ENCODE measurements around the gene PIN4.
A peak's percentile ranks its signal among the peaks of the same experiment; 100 is the strongest.
"Not testable (repeated sequence)": the region's sequence is repeated elsewhere in the genome, so short reads cannot be mapped to it uniquely, and the experiment has no call there.

Gene PIN4

DNA sequence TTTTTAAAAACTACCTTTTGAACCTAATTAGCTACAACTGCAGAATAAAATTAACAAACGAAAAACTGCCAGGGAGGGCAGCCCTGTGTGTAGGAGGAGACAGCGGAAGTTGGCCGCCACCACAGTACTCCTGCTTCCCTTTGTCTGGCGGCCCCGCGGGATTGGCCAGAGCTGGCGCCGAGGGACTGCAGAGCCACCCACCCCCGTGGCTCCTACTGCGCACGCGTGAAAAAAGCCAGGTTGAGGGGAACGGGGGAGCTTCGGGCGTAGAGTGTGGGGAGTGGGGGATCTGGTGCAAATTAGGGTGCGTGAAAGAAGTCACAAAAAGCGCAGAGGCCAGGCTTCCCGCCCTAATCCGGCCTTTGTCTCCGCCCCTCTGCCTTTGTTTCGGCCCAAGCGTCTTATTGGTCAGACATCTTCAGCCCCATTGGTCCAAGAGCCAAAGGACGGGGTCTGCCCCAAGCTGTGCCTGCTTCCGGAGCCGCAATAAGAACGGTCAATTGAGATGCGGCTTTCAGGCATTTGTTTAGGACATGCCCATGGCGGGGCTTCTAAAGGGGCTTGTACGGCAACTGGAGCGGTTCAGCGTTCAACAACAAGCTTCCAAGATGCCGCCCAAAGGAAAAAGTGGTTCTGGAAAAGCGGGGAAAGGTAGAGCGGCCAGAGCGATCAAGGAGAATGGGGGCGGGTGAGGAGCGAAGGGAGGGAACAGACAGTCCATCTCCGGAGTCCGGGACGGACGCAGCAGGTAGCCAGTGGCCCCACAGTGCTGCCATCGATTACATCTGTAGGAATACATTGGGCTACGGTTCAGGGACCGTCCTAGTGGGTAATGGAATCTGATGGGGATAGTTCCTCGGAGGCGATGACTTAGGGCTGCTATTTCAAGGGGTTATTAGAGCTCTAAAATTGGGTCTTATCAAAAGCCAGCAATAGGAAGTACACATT lies at the start of gene PIN4:
Gene PIN4, plus strand, starts transcription at position 580 of the 948 bp plus-strand sequence. Its CDS starts 29 bp downstream, at position 609.
- DNase-seq: peak; percentile 87 to 90

DNA sequence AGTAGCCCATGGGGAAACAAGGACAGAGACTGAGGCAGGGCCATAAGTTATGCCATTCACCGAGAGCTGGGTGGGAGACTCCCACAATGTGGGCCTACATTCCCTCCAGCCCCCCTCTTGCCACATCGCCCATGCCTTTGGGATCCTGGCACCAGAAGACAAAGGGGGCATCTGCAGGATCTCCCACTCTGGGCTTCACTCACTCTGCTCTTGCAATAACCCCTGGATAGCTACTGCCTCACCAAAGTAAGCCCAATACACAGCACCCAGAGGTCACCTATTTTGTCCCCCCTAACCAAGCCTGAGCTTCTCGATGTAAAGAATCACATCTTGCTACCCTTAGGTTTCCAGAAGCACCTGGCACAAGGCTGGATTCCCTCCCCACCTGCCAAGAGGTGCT lies 49.1 kb upstream of the PIN4 start:
- no peak for DNase-seq

GRCh38 chrX:72133851-72134546 lies 47.6 kb upstream of the PIN4 start:
- DNase-seq: no peak

- no peak for DNase-seq
These were observed 43.6 kb upstream of the PIN4 start for GRCh38 chrX:72137846-72138495.

DNA sequence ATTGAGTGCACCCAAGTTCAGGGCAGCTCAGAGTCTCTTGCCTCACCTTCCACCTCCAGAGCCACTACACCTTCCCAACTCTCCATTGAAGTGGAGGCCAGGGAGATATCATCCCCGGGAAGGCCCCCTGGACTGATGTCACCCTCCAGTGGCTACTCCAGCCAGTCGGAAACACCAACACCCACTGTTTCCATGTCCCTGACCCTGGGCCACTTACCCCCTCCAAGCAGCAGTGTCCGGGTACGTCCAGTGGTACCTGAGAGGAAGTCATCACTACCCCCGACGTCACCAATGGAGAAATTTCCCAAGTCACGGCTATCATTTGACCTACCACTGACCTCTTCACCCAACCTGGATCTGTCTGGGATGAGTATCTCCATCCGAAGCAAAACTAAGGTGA lies 42.0 kb upstream of the PIN4 start:
- no peak for DNase-seq

- DNase-seq: no peak
These were observed 40.1 kb upstream of the PIN4 start for GRCh38 chrX:72141372-72142004.

DNA sequence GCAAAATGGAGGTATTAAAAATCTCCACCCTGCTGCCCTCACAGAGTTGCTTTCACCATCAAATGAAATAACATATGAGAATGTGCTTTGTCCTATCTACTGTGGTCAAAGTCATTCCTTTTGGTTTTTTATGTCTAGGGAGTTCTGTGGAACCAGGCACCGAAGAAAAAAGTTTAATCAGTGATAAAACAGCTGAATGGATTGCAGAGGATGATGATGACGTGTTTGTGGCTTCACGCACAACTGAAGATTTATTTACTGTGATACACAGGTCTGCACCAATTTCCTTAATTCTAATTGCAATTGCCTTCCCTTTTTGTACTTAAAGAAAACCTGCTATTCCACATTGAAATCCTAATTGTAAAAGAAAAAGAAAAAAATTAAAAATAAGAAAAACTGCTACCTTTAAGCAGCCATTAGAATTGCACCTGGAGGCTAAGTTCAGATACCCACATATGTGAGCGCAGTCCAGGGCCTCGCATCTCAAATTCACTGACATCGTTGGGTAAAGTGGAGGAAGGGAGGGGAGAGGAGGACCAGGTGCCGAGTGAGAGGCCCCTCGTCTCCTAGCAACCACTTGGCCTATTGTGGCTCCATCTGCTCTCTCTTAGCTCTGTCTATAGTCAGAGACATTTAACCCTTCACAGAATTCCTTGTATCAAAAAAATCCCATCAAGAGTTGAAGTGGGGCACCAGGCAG lies 39.3 kb upstream of the PIN4 start:
- no peak for DNase-seq

- DNase-seq: no peak
These were observed 38.6 kb upstream of the PIN4 start for GRCh38 chrX:72142794-72143608.

DNA sequence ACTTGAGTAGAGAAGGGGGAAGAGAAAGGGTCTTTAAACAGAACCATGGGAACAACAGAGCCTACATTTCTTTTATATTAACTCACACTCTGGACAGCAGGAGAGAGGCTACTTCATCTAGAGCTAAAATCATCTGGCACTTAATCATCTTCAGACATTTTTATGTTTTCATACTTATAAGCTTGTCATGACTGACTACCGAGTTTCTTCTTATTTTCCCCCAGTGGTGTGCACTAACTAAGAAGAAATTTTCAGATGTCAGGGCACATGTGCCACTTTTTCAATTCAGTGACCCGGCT lies 38.0 kb upstream of the PIN4 start:
- no peak for DNase-seq

- DNase-seq: no peak
These were observed 36.4 kb upstream of the PIN4 start for GRCh38 chrX:72145181-72145580.

GRCh38 chrX:72146527-72146926 lies 35.0 kb upstream of the PIN4 start:
- DNase-seq: no peak

GRCh38 chrX:72158773-72159172 lies 22.8 kb upstream of the PIN4 start:
- no peak for DNase-seq

DNA sequence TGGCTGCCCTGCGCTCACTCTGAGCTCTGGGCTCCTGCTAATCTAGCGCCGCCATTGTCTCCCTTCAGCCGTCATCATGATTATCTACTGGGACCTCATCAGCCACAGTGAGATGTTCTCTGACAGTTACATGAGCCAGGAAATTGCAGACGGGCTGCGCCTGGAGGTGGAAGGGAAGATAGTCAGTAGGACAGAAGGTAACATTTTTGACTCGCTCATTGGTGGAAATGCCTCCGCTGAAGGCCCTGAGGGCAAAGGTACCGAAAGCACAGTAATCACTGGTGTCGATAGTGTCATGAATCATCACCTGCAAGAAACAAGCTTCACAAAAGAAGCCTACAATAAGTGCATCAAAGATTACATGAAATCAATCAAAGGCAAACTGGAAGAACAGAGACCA lies 21.8 kb upstream of the PIN4 start:
- no peak for DNase-seq

DNA sequence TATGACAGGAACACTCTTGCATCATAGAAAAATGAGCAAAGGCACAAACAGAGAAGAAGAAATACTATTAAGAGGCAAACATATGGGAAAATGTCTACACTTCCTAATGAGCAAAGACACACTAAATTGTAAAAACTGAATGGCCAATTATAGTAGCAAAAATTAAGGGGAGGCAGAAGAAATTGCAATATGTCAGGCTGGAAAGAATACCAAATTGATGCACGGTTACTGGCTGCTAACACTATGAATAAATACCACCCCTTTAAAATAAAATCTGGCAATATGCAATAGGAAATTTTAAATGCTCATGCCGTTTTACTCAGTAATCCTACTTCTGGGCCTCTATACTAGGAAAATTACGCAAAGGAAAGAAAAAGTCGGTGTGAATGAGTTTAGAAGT lies 16.0 kb upstream of the PIN4 start:
- DNase-seq: no peak

GRCh38 chrX:72169008-72169728 lies 12.4 kb upstream of the PIN4 start:
- DNase-seq: peak; percentile 26 to 43

- DNase-seq: not testable (repeated sequence)
These were observed 5.3 kb upstream of the PIN4 start for GRCh38 chrX:72176289-72176688.

- no peak for DNase-seq
These were observed 4.6 kb upstream of the PIN4 start for GRCh38 chrX:72176981-72177380.

- DNase-seq: peak in 1 of 2 donors; percentile 19
These were observed 1.0 kb upstream of the PIN4 start for GRCh38 chrX:72180539-72180938.

DNA sequence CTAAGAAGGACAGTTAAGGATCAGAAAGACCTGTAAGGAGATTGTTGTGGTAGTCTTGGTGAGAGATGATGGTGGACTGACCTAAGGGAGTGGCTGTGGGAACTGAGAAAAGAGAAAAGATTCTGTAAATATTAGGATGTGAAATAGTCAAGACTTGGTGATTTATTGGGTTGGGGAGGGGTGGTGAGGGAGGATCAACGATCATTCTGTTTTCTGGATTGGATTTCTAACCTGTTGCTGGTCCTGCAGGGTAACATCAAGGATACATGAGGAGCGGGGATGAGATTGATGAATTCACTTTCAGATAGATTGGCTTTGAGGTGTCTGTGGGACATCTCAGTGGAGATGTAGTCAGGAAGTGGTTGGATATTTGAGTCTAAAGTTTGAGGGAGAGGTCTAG lies 1.4 kb downstream of the PIN4 start:
- DNase-seq: no peak

DNA sequence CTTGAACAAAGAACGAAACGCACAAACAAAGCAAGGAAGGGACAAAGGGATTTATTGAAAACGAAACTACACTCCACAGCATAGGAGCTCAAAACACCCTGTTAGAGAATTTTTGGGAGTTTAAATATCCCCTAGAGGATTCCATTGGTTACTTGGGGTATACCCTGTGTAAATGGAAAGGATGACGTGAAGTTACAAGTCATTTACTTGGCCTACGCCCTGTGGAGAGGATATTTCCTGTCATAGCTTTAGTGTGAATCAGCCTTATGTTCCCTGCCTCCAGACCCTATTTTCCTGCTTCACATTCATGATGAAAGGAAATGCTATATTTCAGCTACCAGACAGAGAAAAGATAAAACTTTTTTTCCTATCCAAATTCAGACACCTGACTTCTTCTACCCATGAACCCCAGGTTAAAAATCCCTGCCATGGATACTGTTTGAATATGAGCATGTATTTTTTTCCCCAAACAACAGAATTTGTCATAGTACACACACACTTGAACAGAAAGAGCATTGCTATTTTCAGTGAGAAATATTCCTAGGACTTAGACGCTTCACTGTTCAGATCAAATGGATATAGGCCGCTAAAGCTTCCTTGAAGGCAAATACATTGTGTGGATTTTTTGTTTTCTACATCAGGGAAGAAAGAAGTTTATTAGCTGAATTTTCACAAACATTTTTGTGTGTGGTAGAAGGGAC lies 20.4 kb downstream of the PIN4 start:
- no peak for DNase-seq

Measured in inflammatory macrophage treated with lipopolysaccharide for 1 hour (primary cell).